ENCODE measurements around the gene SELENON.
"Not testable (repeated sequence)": the region's sequence is repeated elsewhere in the genome, so short reads cannot be mapped to it uniquely, and the experiment has no call there.

Gene SELENON

DNA sequence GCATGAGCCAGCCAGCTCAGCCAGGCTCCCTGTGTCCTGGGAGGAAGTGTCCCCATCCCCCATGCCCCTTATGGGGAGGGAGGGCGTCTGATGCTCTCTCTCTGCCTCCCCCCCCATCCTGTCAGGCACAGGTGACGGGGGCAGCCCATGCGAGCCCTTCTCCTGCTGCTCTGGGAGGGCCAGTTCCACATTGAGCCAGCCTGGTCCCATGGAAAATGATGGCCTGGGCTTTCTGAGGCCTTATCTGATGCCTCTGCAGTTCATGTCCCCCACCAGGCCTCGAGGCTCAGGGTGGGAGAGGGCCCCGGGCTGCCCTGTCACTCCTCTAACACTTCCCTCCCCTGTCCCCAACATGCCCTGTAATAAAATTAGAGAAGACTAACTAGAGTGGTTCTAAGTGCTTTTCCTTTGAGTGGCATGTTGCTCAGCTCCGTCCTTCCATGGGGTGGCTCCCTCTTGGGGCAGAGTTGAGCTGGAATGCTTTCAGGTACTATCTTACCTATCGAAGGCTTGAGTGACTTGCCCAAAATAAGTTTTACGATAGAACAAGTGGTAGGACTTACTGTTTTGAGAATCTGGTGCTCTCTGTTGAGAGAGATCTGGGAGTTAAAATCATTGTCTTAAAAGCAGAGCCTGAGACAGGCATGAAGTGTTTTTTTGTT is 18.0 kb downstream of the SELENON start:
- H3K4me3 ChIP-seq (ENCODE audit: low read length), result no peak overlapping the region
- DNase-seq (ENCODE audit: low read depth, low spot score), result no peak

- no peak overlapping the region; the same call in 1 of the 2 replicates for H3K4me3 ChIP-seq (ENCODE audit: low read length)
Observed at GRCh38 chr1:25818569-25818968, 18.6 kb downstream of the SELENON start.

DNA sequence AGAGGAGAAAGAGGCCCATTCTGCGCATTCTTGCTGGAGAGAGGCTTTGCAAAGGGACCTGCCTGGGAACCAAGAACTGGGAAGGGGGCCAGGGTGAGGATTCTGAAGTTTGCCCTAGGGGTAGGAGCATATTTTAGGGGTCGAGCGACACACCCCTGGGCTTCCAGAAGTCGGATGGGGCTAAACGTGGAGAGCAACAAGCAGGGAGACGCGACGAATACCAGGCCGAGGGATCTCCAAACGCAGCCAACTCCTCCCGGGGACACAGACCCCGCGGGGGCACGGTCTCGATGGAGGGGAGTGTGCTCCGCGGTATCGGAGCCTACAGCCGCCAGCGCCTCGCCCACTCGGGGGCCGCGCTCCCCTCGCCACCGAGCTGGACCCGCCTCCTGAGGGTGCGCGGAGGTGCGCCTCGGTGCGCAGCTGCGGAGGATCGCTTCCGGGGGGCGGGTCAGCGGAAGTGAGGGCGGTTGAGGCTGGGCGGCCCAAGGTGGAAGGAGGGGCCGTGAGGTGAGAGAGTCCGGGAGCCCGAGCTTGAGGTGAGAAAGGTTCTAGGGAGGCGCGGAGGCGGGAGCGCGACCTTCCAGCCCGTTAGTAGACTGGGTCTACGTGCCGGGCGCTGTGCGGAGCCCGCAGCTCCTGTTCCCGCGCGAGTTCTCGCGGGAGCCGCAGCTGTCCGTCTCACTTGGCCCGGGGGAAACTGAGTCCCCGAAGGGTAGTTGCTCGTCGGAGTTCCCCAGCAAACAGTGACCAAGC is 19.7 kb downstream of the SELENON start, which contains the start of gene MTFR1L:
MTFR1L (plus strand) TSS at position 464 of the 756 bp plus-strand sequence. CDS start 3,151 bp downstream, outside the sequence.
- DNase-seq (ENCODE audit: low read depth, low spot score), result peak; percentile 76
- peak within 1 kb of the TSS; percentile 87 for H3K4me3 ChIP-seq (ENCODE audit: low read length)

More at GRCh38 chr1:25818569-25818968, 18.6 kb downstream of the SELENON start:
- no peak for DNase-seq (ENCODE audit: low read depth, low spot score)

DNA sequence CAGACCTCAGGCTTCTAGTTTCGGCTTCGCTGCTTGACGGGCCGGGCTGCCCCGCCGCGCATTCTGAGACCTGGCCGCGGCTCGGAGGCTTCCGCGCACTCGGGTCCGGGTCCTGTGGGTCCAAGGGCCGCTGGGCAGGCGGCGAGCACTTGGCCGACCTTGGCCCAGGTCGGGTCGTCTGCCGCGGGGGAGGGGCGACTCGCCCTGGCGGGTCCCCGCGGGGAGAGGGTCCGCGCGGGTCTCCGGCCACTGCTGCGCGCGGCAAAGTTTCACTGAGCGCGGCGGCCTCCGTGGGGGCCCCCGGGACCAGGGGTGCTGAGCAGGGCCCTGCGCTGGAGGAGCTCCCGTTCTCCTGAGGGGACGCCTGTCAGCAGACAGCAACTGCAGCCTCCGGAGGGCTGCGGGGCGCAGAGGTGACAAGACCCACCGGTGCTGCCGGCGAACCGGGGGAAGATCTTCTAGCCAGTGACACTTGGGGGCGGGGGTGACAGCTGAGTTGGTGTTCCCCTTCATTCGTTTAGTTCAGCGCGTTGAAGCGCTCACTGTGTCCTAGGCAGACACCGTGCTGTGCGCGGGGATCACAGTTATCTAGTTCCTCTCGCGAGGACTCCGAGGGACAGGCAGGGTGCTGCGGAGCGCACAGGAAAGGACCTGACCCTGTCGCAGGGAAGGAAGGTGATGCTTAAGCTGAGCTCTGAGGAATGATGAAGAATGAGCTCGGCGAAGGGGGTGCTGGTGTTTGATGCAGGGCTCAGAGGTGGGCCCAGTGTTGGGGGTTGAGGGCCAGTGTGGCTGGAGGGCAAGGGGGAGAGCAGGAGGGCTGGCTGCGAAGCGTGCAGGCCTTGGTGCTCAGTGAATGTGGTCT is 20.5 kb downstream of the SELENON start:
- H3K4me3 ChIP-seq (ENCODE audit: low read length), result peak overlapping the region; percentile 87
- DNase-seq (ENCODE audit: low read depth, low spot score), result peak; percentile 53

- no peak for DNase-seq (ENCODE audit: low read depth, low spot score)
- H3K4me3 ChIP-seq (ENCODE audit: low read length), result peak overlapping the region; percentile 87
Observed at GRCh38 chr1:25821112-25821476, 21.1 kb downstream of the SELENON start.

GRCh38 chr1:25821630-25822091 is 21.7 kb downstream of the SELENON start:
- DNase-seq (ENCODE audit: low read depth, low spot score), result no peak
- no peak overlapping the region for H3K4me3 ChIP-seq (ENCODE audit: low read length)

- DNase-seq (ENCODE audit: low read depth, low spot score), result no peak
- no peak overlapping the region for H3K4me3 ChIP-seq (ENCODE audit: low read length)
Observed at GRCh38 chr1:25825605-25826004, 25.6 kb downstream of the SELENON start.

- no peak overlapping the region for H3K4me3 ChIP-seq (ENCODE audit: low read length)
- DNase-seq (ENCODE audit: low read depth, low spot score), result no peak
Observed at GRCh38 chr1:25826571-25826970, 26.6 kb downstream of the SELENON start.

DNA sequence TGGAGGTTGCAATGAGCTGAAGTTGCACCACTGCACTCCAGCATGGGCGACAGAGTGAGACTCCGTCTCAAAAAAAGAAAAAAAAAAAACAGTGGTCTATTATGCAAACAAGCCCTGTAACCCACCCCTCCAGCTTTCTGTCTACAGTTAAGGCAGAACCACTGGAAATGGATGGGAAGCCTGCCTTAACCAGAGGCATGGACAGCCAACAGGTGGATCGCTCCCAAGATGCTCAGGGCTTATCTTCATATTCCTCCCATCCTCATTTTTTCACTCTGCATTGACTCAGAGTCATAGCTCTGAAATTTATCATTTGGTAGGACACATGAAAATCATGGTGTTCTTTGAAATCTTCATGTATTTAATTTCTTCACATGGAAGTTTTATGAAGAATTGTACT is 28.5 kb downstream of the SELENON start:
- DNase-seq (ENCODE audit: low read depth, low spot score), result no peak
- H3K4me3 ChIP-seq (ENCODE audit: low read length), result no peak overlapping the region

- DNase-seq (ENCODE audit: low read depth, low spot score), result no peak
- no peak overlapping the region for H3K4me3 ChIP-seq (ENCODE audit: low read length)
Observed at GRCh38 chr1:25829046-25829445, 29.1 kb downstream of the SELENON start.

GRCh38 chr1:25831569-25832196 is 31.7 kb downstream of the SELENON start:
- no peak for DNase-seq (ENCODE audit: low read depth, low spot score)
- no peak overlapping the region for H3K4me3 ChIP-seq (ENCODE audit: low read length)

DNA sequence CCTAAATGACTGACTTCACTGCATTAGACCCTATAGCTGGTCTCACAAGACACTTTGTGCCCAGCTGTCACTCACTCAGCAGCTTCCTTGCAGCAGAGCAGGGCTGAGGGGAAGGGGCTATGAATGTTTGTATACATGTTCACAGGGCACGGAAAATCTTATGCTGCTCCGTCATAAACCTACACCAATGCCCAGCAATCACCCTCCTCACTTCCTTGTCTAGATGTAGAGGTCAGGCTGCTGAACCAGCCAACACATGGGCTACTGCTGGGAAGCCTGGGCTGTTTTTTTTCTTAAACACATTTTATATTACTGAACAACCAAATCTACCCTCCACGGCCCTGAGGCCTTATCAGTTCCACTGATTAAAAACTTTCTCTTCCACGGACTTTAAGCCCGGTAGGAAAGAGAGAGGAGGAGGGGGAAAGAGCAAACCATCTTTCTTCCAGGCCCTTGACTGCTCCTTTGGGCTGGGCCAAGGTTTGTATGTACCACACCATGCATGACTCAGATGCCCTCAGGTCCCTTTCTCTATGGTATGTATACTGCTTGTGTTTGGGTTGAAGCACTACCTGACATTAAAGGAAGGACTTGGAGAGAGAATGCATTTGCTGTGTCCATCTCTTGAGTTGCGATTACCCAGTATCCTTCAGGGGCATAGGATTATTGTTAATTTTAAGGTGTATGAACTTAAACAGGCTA is 32.5 kb downstream of the SELENON start:
- H3K4me3 ChIP-seq (ENCODE audit: low read length), result no peak overlapping the region
- DNase-seq (ENCODE audit: low read depth, low spot score), result no peak

- H3K4me3 ChIP-seq (ENCODE audit: low read length), result no peak overlapping the region
- no peak for DNase-seq (ENCODE audit: low read depth, low spot score)
Observed at GRCh38 chr1:25833158-25833557, 33.2 kb downstream of the SELENON start.

GRCh38 chr1:25834894-25835293 is 34.9 kb downstream of the SELENON start:
- H3K4me3 ChIP-seq (ENCODE audit: low read length), result no peak overlapping the region
- no peak for DNase-seq (ENCODE audit: low read depth, low spot score)

- no peak for DNase-seq (ENCODE audit: low read depth, low spot score)
- H3K4me3 ChIP-seq (ENCODE audit: low read length), result no peak overlapping the region
Observed at GRCh38 chr1:25836695-25837094, 36.7 kb downstream of the SELENON start.

DNA sequence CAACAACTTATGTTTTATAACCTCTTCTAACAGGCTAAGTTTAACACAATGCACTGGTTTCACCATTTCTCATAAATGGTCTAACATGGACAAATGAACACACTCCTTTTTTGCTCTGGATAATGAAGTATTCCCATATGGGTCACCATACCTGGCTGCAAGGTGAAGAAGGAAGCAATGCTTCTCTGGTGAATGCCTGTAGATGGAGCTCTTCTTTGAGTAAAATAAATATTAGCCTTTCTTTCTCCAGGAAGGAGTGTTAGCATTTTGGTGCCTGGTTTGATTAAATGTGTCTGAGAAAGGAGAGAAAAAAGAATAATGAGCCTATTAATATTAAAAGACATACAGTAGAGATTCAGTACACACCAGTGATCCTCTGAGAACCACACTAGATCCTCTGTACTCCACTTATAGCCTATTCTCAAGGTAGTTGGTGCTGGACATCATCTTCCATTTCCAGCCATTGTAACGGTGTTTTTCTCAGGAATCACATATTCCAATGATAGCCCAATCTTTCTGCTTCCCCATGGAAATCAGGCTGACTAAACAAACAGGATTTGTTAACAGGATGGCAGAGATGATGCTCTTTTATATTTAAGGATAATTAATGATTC is 37.4 kb downstream of the SELENON start:
- H3K4me3 ChIP-seq (ENCODE audit: low read length), result no peak overlapping the region
- DNase-seq (ENCODE audit: low read depth, low spot score), result no peak

DNA sequence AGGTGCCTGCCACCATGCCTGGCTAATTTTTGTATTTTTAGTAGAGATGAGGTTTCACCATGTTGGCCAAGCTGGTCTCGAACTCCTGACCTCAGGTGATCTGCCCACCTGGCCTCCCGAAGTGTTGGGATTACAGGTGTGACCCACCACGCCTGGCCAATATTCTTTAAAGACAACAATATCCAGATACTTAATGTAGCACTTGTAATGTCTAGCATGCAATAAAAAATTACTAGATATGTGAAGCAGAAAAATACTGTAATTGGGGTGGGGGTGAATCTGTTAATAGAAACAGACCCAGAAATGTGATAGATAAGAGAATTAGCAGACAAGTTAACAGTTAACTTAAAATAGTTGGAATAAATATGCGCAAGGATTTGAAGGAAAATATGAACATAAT is 39.8 kb downstream of the SELENON start:
- not testable (repeated sequence) for H3K4me3 ChIP-seq (ENCODE audit: low read length); DNase-seq (ENCODE audit: low read depth, low spot score)

DNA sequence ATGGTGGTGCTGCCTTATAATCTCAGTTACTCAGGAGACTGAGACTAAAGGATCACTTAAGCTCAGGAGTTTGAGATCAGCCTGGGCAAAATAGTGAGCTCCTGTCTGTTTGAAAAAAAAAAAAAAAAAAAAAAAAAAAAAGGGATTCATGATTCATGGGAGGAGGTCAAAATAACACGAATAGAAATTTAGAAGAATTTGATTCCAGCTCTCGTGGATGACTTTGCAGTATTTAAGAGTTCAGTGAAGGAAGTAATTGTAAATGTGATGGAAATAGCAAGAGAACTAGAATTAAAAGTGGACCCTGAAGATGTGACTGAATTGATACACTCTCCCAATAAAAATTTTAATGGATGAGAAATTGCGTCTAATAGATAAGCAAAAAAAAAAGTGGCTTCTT is 43.5 kb downstream of the SELENON start:
- DNase-seq (ENCODE audit: low read depth, low spot score), result no peak
- H3K4me3 ChIP-seq (ENCODE audit: low read length), result no peak overlapping the region
